ENCODE results near the gene GRAMD1A. TPM values are rescaled to one million over a fixed set of nuclear protein-coding genes. Genes with fewer than 3 reads are reported as not detected.

The GRAMD1A gene
- polyA plus RNA-seq, 1 experiment, result 74.9 TPM

GRCh38 chr19:35043906-35044305 lies 43.8 kb downstream of the GRAMD1A start:
- ChIA-PET POLR2A (interaction anchor here (0.6 kb wide), 1 partner anchor 84 kb away, joined by 4 read pairs; no protein-coding TSS in a partner anchor), CTCF (interaction anchor here (0.7 to 5.5 kb wide), 35 partner anchors 11 to 118 kb away, joined by 3 to 36 read pairs (median 5); partner anchors contain the start of genes FXYD1, GRAMD1A and LGI4)
- Histone ChIP-seq H3K4me3 (ENCODE audit: low read depth, low read length) (no peak overlapping the region), H3K27me3 (ENCODE audit: control insufficient read depth, insufficient read depth, low read length) (peaks cover 2% of the 10 kb centered on the region; the same call in 1 of the 2 replicates), H3K36me3 (ENCODE audit: control insufficient read depth, insufficient read depth, low read length) (no peaks in the 10 kb centered on the region)
- no peak for DNase-seq (ENCODE audit: low read depth)
- TF ChIP-seq CTCF (IDR thresholded peaks at IDR 0.05; ENCODE audit: insufficient read depth, low read depth, low read length), result no peak

- no peaks in the 10 kb centered on the region for H3K36me3 ChIP-seq (ENCODE audit: control insufficient read depth, insufficient read depth, low read length)
- H3K4me3 ChIP-seq (ENCODE audit: low read depth, low read length), result no peak overlapping the region
- H3K27me3 ChIP-seq (ENCODE audit: control insufficient read depth, insufficient read depth, low read length), result peaks cover 2% of the 10 kb centered on the region; the same call in 1 of the 2 replicates
- peak; percentile 96 for TF ChIP-seq CTCF (IDR thresholded peaks at IDR 0.05; ENCODE audit: insufficient read depth, low read depth, low read length)
- DNase-seq (ENCODE audit: low read depth), result no peak
- ChIA-PET CTCF (interaction anchor here (0.6 to 5.5 kb wide), 36 partner anchors 10 to 117 kb away, joined by 3 to 36 read pairs (median 5); partner anchors contain the start of genes FXYD1, GRAMD1A and LGI4), POLR2A (no interaction called here)
These were observed 44.4 kb downstream of the GRAMD1A start for GRCh38 chr19:35044317-35045117.

GRCh38 chr19:35045667-35046300 lies 45.7 kb downstream of the GRAMD1A start:
- ChIA-PET CTCF (interaction anchor here (0.7 to 5.6 kb wide), 11 partner anchors 8 to 228 kb away, joined by 3 to 36 read pairs (median 6); no protein-coding TSS in a partner anchor), POLR2A (no interaction called here)
- no peak for DNase-seq (ENCODE audit: low read depth)

GRCh38 chr19:35046461-35046860 lies 46.3 kb downstream of the GRAMD1A start:
- no peak for TF ChIP-seq CTCF (IDR thresholded peaks at IDR 0.05; ENCODE audit: insufficient read depth, low read depth, low read length)
- no peak for DNase-seq (ENCODE audit: low read depth)
- no peaks in the 10 kb centered on the region for H3K36me3 ChIP-seq (ENCODE audit: control insufficient read depth, insufficient read depth, low read length)
- ChIA-PET CTCF (interaction anchor here (0.7 to 5.6 kb wide), 7 partner anchors 8 to 227 kb away, joined by 3 to 36 read pairs (median 6); no protein-coding TSS in a partner anchor), POLR2A (no interaction called here)
- H3K4me3 ChIP-seq (ENCODE audit: low read depth, low read length), result no peak overlapping the region
- H3K27me3 ChIP-seq (ENCODE audit: control insufficient read depth, insufficient read depth, low read length), result peaks cover 2% of the 10 kb centered on the region; the same call in 1 of the 2 replicates

More at GRCh38 chr19:35045667-35046300, 45.7 kb downstream of the GRAMD1A start:
- Histone ChIP-seq H3K4me3 (ENCODE audit: low read depth, low read length) (no peak overlapping the region), H3K36me3 (ENCODE audit: control insufficient read depth, insufficient read depth, low read length) (no peaks in the 10 kb centered on the region), H3K27me3 (ENCODE audit: control insufficient read depth, insufficient read depth, low read length) (peaks cover 2% of the 10 kb centered on the region; the same call in 1 of the 2 replicates)
- TF ChIP-seq CTCF (IDR thresholded peaks at IDR 0.05; ENCODE audit: insufficient read depth, low read depth, low read length), result peak; percentile 50

- H3K27me3 ChIP-seq (ENCODE audit: control insufficient read depth, insufficient read depth, low read length), result no peaks in the 10 kb centered on the region
- H3K36me3 ChIP-seq (ENCODE audit: control insufficient read depth, insufficient read depth, low read length), result no peaks in the 10 kb centered on the region
- ChIA-PET CTCF (interaction anchor here (1.2 to 5.6 kb wide), 3 partner anchors 11 to 87 kb away, joined by 3 to 24 read pairs (median 6); partner anchors contain the start of gene LGI4), POLR2A (no interaction called here)
- DNase-seq (ENCODE audit: low read depth), result no peak
- no peak overlapping the region for H3K4me3 ChIP-seq (ENCODE audit: low read depth, low read length)
- TF ChIP-seq CTCF (IDR thresholded peaks at IDR 0.05; ENCODE audit: insufficient read depth, low read depth, low read length), result no peak
These were observed 48.8 kb downstream of the GRAMD1A start for GRCh38 chr19:35048911-35049411.

Data from BJ (cell line).